ENCODE data around the gene HDAC4. TPM values are rescaled to one million over a fixed set of nuclear protein-coding genes. Genes with fewer than 3 reads are reported as not detected.
A peak's percentile ranks its signal among the peaks of the same experiment; 100 is the strongest.

The HDAC4 gene
- total and polyA plus RNA-seq, 2 experiments from 2014 or later: 9.3 to 10.8 TPM

GRCh38 chr2:239001794-239002193 lies 399.0 kb downstream of the HDAC4 start:
- Histone ChIP-seq H3K4me3 (no peak overlapping the region), H4K20me1 (ENCODE audit: insufficient read depth, poor library complexity, severe bottlenecking) (no peaks in the 10 kb centered on the region), H3K79me2 (no peaks in the 10 kb centered on the region), H3K4me2 (no peak overlapping the region), H3K9me3 (ENCODE audit: low read depth) (no peaks in the 10 kb centered on the region), H3K36me3 (replicated peaks; ENCODE audit: insufficient read depth, low read depth) (no peaks in the 10 kb centered on the region), H3K4me1 (ENCODE audit: insufficient read depth) (peaks cover 10% of the 10 kb centered on the region), H2AFZ (no peak overlapping the region), H3K27ac (peak overlapping the region; percentile 84), H3K27me3 (no peaks in the 10 kb centered on the region), H3K9me2 (replicated peaks; ENCODE audit: insufficient read depth) (no peaks in the 10 kb centered on the region)
- DNase-seq (ENCODE audit: low spot score): no peak
- WGBS (ENCODE audit: low lambda C conversion rate, missing lambda C conversion rate): 92% methylated on average over 14 of the region's 14 CpGs
- TF ChIP-seq CTCF (IDR thresholded peaks at IDR 0.05; ENCODE audit: poor library complexity): no peak
- TF ChIP-seq EZH2phosphoT487 (IDR thresholded peaks at IDR 0.05; ENCODE audit: low read depth, severe bottlenecking, unreplicated experiment): no peak
- no peak for TF ChIP-seq EZH2 (IDR thresholded peaks at IDR 0.05; ENCODE audit: borderline replicate concordance)

DNA sequence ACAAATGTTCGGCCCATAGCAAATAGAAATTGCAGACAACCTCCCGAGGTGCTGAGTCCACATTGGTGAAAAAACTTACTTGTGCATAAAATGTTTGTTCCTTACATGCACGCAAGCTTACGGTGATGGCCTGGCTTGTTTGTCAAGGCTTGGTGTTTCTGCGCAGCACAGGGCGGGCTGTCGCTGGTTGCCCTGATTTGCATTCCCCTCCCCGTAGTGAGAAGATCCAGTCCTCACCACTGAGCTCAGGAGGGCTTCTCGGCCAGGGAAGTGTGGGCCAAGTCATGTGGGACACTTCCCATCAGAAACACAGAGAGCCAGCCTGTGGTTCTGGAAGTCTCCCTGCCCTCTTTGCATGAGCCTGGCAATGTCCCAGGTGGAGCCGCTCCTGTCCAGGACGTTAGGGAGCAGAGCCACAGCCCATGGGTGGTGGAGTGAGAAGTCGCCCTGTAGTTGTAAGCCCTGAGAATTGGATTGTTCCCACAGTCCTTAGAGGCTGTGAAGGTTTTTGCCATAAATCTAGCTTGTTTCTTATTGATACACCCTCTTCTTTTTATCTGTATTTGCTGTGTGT lies 400.2 kb downstream of the HDAC4 start:
- H3K79me2 ChIP-seq: no peaks in the 10 kb centered on the region
- no peaks in the 10 kb centered on the region for H3K9me3 ChIP-seq (ENCODE audit: low read depth)
- TF ChIP-seq EZH2phosphoT487 (IDR thresholded peaks at IDR 0.05; ENCODE audit: low read depth, severe bottlenecking, unreplicated experiment) (no peak), EZH2 (IDR thresholded peaks at IDR 0.05; ENCODE audit: borderline replicate concordance) (no peak), CTCF (IDR thresholded peaks at IDR 0.05; ENCODE audit: poor library complexity) (no peak)
- H3K9me2 ChIP-seq (replicated peaks; ENCODE audit: insufficient read depth): no peaks in the 10 kb centered on the region
- no peak overlapping the region for H3K27ac ChIP-seq
- H3K4me2 ChIP-seq: no peak overlapping the region
- H3K36me3 ChIP-seq (replicated peaks; ENCODE audit: insufficient read depth, low read depth): no peaks in the 10 kb centered on the region
- H2AFZ ChIP-seq: no peak overlapping the region
- no peaks in the 10 kb centered on the region for H3K27me3 ChIP-seq
- H3K4me3 ChIP-seq: no peak overlapping the region
- DNase-seq (ENCODE audit: low spot score): no peak
- no peaks in the 10 kb centered on the region for H4K20me1 ChIP-seq (ENCODE audit: insufficient read depth, poor library complexity, severe bottlenecking)
- 93% methylated on average over 12 of the region's 12 CpGs for WGBS (ENCODE audit: low lambda C conversion rate, missing lambda C conversion rate)
- peaks cover 10% of the 10 kb centered on the region for H3K4me1 ChIP-seq (ENCODE audit: insufficient read depth)

GRCh38 chr2:239000089-239000488 lies 400.7 kb downstream of the HDAC4 start:
- no peaks in the 10 kb centered on the region for H3K9me2 ChIP-seq (replicated peaks; ENCODE audit: insufficient read depth)
- no peak overlapping the region for H3K27ac ChIP-seq
- H4K20me1 ChIP-seq (ENCODE audit: insufficient read depth, poor library complexity, severe bottlenecking): no peaks in the 10 kb centered on the region
- DNase-seq (ENCODE audit: low spot score): no peak
- H2AFZ ChIP-seq: no peak overlapping the region
- H3K9me3 ChIP-seq (ENCODE audit: low read depth): no peaks in the 10 kb centered on the region
- no peaks in the 10 kb centered on the region for H3K79me2 ChIP-seq
- peaks cover 10% of the 10 kb centered on the region for H3K4me1 ChIP-seq (ENCODE audit: insufficient read depth)
- TF ChIP-seq EZH2 (IDR thresholded peaks at IDR 0.05; ENCODE audit: borderline replicate concordance) (no peak), CTCF (IDR thresholded peaks at IDR 0.05; ENCODE audit: poor library complexity) (no peak), EZH2phosphoT487 (IDR thresholded peaks at IDR 0.05; ENCODE audit: low read depth, severe bottlenecking, unreplicated experiment) (no peak)
- H3K4me2 ChIP-seq: no peak overlapping the region
- no peaks in the 10 kb centered on the region for H3K27me3 ChIP-seq
- no peak overlapping the region for H3K4me3 ChIP-seq
- no peaks in the 10 kb centered on the region for H3K36me3 ChIP-seq (replicated peaks; ENCODE audit: insufficient read depth, low read depth)
- 96% methylated on average over 6 of the region's 6 CpGs for WGBS (ENCODE audit: low lambda C conversion rate, missing lambda C conversion rate)
